Fibroblast of skin of back (primary cell): Measurements from ENCODE around the gene ANKRD12. TPM values are rescaled to one million over a fixed set of nuclear protein-coding genes. Genes with fewer than 3 reads are reported as not detected.
"Not testable (repeated sequence)": the region's sequence is repeated elsewhere in the genome, so short reads cannot be mapped to it uniquely, and the experiment has no call there.

Experiments
- DNase-seq: peaks from one replicate; pipeline ENCODE4 v3.0.0-alpha.2; 2013
- polyA plus RNA-seq, 2 experiments: library from polyadenylated mRNA; unstranded; fragments of 120-200 nt; gene quantifications; one replicate each; pipeline ENCODE4 v1.2.1, GENCODE V29; 2013; ENCODE audit not compliant: insufficient read length in 2 of 2

Gene ANKRD12
- 8.3 TPM for polyA plus RNA-seq (2013, experiment 1 of 2; ENCODE audit: insufficient read length)
- 13.9 TPM for polyA plus RNA-seq (2013, experiment 2 of 2; ENCODE audit: insufficient read length)

DNA sequence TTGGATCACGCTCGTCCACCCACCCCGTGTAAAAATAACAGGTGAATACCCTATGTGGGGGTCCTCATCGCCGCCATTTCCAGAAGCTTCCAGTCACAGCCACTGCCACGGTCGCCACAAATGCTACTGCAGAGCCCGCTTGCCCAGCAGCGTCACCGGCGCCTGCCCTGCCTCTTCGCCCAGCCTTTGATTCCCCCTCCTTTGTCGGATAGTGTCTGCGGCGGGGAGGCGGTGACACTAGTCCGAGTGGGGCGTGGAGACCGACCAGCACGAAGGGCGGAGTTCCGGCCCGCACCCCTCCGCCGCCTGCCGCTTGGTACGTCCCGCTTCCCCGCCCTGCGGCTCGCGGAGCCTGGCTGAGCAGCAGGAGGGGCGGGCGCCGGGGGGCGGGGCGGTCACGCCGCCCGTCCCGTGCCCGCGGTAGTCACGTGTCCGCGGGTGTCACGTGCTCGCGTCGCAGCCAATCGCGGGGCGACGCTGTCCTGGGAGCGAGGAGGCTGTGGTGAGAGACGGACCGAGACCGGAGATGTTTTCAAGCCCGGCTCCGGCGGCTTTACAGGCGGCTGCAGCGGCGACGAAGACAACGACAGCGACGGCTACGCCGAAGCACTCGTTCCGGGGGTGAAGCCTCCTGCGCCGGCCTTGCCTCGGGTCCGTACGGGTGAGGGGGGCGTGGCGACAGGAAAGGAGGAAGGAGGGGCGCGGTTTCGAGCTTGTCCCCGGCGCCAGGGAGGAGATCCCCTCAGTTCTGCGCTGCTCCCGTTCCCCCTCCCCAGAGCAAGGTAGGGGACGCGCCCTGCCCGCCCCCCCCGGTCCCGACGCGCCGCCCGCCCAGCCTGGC lies at the start of gene ANKRD12:
TSS of gene ANKRD12 (plus strand) at position 467 of the 841 bp plus-strand sequence. CDS start 45,652 bp downstream, outside the sequence.
- peak; percentile 96 for DNase-seq

DNA sequence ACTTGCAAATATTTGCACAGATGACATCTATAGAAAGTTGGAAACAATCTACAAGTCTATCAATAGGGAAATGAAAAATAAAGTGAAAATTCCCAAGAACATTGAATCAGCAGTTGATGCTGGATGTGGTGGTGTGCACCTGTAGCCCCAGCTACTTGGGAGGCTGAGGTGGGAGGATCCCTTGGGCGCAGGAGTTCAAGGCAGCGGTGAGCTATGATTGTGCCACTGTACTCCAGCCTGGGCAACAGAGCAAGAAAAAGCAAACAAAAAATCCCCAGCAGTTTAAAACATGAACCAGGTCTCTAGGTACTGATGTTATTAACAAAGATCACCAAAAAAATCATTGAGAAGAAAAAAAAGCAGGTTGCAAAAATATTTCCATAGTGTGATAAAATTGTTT lies 49.4 kb upstream of the ANKRD12 start:
- no peak for DNase-seq

DNA sequence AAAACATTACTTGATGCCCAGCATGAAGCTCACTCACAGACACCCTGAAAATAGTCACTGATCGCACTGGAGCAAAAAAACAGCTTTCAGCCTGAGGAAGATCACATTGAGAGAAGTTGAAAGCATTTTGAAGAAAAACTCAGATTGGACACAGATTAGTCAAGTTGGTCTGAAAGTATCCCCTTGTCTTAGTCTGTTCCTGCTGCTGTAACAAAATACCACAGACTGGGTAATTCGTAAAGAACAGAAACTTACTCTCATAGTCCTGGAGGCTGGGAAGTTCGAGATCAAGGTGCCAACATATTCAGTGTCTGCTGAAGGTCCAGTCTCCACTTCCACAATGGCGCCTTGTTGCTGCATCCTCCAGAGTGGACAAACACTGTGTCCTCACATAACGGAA lies 48.3 kb upstream of the ANKRD12 start:
- DNase-seq, result no peak

DNA sequence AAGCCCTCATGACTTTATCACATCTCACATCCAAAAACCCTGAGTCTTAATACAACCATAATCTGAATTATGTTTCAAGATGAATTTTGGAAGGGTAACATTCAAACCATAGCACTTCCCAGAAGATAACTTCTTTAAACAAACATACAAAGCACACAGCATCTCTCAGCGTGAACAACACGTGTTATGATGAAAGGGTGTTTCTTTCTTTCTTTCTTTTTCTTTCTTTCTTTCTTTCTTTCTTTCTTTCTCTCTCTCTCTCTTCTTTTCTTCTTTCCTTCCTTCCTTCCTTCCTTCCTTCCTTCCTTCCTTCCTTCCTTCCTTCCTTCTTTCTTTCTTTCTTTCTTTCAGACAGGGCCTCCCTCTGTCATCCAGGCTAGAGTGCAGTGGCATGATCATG lies 47.9 kb upstream of the ANKRD12 start:
- DNase-seq, result not testable (repeated sequence)

DNA sequence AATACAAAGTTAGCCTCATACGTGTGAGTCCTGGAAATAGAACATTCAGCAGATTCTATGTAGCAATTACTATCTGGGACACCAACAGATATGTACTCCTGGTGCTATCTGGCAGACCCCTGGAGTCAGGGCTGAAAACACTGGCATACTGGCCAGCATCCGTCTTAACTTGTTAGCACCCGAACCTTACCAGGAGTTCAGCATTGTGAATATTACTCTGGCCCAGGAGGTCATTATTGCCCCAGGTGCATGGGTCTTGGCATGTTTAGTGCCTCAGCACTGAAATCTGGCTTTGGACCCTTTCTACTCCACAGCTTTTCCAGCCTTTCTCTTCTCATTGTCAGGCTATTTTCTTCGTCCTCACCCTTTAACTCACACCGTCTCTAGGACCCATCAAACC lies 46.0 kb upstream of the ANKRD12 start:
- no peak for DNase-seq

DNA sequence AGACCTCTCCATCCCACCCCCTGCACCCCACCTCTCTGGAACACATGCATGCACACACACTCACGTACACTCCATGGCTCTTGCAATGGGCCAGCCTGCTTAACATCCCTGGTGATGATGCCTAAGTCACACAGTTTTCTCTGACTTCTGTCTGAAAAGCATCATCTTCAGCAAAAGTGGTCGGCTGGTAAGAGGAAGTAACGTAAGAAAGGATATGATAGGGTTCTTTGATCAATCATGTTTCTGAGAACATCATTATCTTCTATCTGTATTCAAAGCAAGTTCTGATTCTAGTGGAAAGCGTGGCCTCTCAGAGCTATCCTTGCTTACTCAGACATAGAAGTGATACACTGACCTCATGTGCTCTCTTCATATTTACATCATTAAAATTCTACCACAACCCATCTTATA lies 45.5 kb upstream of the ANKRD12 start:
- DNase-seq, result no peak

DNA sequence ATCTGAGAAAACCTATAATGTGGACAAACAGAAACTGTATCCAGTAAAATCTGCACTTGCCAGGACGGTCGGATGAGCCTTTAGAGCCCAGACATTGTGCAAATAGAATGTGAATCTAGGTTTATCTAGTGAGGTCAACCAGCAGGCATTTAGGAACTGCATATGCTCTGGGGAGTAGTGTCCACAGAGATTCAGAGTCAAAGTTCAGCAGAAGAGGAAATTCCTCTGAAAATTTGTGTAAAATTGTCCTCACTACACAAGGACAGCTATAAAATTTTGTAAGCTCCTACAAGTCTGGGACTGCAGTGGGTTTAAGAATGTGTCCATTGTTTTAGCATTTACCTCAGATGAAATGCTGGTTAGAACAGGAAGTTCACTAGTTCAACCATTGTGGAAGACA lies 43.9 kb upstream of the ANKRD12 start:
- DNase-seq, result no peak

DNA sequence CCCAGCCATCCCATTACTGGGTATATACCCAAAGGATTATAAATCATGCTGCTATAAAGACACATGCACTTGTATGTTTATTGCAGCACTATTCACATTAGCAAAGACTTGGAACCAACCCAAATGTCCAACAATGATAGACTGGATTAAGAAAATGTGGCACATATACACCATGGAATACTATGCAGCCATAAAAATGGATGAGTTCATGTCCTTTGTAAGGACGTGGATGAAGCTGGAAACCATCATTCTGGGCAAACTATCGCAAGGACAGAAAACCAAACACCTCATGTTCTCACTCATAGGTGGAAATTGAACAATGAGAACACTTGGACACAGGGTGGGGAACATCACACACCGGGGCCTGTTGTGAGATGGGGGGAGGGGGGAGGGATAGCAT lies 43.5 kb upstream of the ANKRD12 start:
- not testable (repeated sequence) for DNase-seq

DNA sequence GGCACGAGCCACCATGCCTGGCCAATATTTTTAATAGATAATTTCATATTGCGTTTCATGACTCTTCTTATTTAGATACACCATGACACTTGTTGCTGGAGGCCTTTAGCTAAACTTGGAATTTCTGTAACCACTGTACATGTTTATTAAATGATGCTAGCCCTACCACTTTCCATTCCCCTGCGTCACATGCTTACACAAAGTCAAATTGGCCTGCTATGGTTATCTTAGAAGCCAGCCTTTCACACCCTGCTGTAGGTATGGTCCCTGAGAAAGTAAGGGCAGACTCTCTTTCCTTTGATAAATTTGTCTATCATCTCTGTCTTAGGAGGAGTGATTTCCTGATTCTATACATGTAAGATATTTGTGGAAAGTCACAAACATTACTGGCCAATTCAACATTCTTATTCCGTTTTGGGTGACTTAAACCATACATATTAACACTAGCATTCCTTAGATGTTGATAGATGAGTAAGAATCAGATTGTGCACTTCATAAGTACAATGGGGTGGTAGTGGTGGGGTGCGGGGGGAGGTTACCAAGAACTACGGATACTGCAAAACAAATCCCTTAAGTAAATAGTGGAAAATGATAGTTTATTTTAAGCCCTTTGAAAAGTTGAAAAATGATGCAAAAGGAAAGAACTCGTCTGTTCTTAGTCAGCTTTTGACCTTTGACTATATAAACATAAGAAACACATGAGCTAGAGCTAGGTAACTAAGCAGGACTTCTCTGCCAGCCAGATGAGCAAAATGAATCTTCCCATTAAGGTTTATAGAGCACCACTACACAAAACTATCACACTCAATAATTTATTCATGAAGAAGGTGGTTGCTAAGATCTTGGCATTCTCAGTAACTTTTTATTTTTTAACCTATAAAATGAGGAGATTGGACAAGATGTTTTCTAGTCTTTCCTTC lies 42.0 kb upstream of the ANKRD12 start:
- peak; percentile 83 for DNase-seq

DNA sequence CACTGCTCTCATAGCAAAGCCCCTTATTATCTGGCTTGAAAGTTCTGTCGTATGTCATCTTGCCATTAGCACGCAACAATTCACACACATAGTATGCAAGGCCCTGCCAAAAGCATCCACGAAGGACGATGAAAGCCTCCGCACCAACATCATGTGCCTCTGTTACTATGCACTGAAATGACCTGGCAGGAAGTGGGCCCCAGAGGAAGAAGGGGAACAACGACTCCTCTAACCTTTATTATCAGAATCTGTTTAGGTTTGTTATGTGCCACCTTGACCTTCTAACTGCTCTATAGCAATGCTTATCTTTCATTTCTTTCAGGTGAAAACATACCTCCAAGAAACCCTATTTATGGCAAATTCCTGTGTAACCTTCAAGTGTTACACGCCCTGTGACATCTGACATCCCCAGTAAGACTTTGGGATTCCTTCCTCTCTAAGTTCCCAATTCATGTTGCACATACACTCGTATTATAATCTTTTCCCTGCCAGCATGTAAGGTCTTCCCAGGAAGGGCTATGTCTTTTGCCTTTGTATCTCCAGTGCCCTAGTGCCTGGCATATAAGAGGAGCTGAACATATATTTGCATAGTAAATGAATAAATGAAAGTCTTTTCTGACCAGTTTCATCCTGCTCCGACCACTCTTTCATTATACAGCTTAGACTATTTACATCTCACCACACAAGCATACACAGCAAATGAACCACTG lies 41.1 kb upstream of the ANKRD12 start:
- no peak for DNase-seq

DNA sequence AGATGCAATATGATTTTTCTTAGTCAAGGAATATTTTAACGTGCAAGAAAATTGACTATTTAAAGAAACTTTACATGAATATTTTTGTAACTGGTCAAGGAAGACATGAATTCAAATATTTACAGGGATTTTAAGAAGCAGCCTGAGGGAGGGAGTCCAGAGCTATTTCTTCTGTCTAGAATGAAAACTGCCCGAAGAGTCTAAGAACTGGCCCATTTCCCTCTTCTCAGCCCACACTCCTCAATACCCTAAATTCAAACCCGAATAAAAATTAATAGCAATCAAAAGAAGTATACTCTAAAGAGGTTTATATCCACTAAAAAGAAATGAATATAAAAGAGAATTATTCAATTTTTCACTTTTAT lies 40.6 kb upstream of the ANKRD12 start:
- DNase-seq, result no peak

DNA sequence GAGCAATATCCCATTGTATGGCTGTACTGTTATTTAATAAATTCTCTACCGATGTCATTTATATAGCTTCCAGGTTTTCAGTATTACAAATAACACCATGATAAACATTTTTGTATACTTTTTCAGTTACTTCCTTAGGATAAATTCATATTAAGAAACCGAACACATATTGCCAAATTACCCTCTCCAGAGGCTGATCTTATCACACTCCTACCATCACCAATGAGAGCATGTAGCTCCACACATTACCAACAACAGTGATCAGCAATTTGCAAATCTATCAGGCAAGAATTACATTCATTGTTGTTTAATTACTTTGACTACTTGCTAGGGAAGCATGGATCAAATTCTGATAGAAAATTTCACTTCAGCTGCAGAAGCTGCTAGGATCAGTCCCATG lies 39.9 kb upstream of the ANKRD12 start:
- no peak for DNase-seq

DNA sequence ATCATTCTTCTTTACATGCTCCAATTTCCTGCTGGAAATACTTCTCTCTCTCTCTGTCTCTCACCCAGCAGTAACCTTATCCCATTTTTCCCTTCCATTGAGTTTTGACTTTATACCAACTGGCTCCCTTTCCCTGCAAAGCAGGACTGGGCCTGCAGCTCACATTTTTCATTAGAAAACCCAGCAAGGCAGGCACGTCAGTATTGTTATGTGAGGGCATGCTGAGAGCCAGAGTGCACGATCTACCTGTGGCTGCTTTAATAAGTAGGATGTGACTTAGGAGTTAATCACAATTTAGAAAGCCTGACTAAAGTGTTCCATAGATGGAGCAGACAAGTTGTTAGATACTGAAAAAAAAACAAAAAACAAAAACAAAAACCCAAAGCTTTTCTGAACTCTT lies 39.2 kb upstream of the ANKRD12 start:
- DNase-seq, result no peak

DNA sequence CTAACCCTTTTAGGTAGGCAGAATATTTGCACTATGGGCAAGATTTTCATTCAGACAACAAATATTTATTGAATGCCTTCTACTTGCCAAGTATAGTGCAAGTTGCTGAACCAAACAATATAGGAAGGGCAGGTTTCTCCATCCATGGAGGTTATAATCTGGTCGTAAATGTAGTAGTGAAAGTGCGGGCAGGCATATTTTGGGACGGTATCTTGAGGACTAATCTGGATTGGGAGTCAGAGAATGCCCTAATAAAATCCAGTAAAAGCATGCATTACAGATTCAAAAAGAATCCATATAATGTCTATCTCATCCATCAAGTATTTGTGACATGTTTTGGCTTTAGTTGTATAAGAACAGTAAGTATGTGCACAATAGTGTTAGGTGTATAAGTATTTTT lies 35.8 kb upstream of the ANKRD12 start:
- peak; percentile 43 for DNase-seq

DNA sequence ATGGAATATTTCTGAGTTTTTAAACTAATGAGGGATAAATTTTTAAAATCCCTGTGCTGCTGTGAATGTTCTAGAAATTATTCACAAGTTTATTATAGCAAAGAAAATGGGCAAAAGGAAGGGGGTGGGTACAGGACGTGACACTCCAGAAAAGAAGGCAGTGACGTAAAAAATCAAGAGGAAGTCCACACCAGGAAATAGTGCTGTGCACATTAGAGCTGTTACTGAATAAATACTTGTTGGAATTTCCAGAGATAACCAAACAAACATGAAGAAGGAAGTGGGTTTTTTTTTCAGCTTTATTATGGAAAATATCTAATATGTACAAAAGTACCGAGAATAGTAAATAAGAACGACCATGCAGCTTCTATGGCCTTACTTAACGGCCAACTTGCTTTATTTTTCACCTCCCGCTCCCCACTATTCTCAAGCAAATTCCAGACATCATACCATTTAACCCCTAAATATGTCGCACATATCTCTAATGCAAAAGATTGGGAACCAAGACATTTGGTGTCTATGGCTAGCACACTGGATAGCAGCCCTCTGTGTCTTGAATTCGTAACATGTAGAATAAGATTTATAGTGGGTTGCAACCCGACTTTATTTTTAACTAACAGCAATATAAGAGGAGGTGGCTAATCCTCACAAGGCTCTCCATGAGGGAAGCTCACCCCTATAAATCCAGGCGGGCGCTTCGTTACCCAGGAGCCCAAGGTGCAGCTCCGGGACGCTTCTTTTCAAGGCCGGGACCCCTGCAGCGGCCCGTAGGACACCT lies 34.7 kb upstream of the ANKRD12 start:
- DNase-seq, result peak; percentile 81

DNA sequence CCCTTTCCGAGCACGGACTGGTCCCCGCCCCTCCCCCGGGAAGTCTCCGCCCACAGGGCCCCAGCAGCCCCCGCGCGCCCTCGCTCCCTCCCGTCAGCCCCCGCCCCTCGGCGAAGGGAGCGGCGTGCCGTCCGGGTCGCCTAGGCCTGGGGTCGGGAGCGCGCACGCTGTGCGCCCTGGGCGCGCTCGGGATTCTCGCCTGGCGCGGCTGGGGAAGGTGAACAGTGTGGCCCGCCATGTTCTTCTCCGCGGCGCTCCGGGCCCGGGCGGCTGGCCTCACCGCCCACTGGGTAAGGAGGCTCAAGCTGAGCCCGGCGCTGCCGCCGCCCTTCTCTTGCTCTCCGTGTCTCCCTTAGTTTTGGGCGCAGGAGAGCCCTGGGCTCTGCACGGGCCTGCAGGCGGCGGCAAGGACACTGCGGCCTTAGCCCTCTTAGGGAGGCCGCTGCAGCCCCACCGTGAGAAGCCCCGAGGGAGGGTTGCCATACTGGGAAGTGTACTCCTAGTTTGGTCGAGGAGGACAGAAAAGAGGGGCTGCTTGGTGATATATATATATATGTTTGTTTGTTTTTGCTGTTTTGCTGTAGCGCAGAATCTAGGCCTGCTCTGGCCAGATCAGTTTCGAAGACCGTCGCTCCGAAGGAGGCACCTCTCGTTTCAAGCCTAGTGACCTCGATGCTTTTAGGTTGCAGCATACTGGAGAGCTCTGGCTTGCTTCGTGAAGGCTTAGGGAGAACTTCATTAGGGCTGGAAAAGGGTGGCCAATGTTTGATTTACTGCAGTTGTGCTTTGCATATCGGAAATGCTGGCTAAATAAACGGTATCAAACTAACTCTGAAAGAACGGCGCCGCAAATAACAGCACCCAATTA lies 33.8 kb upstream of the ANKRD12 start, which contains the start of gene NDUFV2:
TSS of gene NDUFV2 (plus strand) at position 192 of the 868 bp plus-strand sequence. CDS start at position 237, 45 bp downstream.
- DNase-seq, result peak; percentile 96

DNA sequence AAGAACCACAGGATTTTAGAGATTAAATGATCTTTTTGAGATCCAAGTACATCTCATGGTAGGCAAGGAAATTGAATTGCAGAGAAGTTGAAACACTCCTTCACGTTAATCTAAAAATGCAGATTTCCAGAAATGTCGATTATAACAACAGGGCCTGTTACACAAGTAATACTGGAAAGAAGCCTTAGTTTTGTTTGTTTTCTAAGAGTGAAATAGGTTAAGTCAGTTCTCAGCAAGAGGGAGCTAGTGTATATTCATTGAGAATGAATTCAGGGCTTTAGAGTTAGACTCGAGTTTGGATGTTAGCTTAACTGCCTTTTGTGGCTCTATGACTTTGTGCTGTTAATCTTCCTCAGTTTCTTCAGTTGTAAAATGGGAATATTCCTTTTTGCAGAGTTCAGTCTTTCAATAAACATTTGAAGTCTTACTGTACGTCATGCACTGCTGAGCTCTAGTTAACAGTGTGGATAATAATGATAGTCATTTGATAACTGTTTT lies 33.2 kb upstream of the ANKRD12 start:
- DNase-seq, result peak; percentile 45

DNA sequence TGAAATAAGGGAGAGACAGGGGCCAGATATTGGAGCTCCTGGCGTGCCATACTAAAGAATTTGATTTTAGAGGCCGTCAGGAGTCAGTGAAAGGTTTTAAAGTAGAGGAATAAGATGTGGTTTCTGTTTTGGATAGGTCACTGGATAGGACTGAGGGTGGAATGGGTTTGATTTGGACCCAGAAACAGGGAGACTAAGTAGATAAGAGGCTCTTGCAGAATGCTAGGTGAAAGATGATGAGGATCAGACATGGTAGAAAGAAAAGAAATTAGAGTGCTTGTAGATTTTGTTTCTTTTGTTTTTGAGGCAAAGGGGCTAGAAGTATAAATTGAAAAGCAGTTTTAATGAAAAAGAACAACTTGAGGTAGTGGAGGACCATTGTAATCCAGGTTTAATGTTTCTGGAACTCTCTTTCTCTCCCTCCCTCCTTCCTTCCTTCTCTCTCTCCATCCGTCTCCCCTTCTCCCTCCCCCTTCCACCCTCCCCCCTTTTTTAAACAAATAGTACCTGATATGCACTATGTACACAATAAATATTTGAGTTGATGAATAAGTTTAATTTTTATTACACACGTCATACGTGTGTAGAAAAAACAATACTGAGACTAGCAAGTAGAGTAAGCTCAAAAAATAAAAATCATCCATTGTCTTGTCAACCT lies 32.2 kb upstream of the ANKRD12 start:
- no peak for DNase-seq

DNA sequence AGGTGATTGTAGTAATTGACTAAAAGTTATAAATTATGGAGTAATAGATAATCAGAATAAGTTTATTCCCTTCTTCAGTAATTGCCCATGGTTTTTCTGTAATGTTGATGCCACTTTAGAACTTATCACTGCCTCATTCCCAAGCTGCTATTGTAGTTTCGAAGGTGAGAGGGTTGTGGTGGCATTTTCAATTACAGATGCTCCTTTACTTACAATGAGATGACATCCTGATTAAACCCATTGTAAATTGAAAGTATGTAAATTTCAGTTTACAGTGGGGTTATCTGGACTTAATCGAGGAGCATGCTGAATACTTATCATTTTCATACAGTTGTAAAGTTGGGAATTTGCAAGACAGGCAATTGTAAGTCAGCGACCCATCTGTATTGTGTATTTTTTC lies 31.2 kb upstream of the ANKRD12 start:
- no peak for DNase-seq

DNA sequence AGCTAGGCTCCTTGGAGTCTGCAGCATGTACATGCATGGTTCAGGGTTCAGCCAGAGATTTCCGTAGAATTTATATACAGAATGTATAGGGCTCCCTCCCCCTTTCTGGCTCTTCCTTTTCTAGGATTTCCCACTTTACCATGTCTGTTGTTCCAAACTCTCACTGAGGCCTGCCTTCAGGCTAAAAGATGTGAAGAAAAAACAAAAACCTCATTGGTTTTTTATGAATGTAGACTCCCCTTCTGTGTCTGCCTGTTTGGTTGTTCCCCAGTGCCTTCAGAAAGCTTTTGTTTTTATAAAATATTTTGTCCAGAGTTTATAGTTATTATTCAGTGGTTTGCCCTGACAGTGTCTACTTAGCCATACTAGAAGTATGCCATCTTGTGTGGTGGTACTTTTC lies 30.5 kb upstream of the ANKRD12 start:
- DNase-seq, result no peak
